22Rv1 (cell line): Measurements from ENCODE around the gene LCN6.

Source experiments
- ZFX ChIP-seq: fragments of 450-650 bp; IDR thresholded peaks from 2 replicates; pipeline ENCODE4 v1.6.1; 2017; ENCODE audit warnings: antibody characterized with exemption, borderline replicate concordance
- TF ChIP-seq, protein P1 (sequence below): fragments of 450-650 bp; IDR thresholded peaks from 2 replicates; pipeline ENCODE4 v1.5.1; 2017; ENCODE audit warnings: mild to moderate bottlenecking

DNA sequence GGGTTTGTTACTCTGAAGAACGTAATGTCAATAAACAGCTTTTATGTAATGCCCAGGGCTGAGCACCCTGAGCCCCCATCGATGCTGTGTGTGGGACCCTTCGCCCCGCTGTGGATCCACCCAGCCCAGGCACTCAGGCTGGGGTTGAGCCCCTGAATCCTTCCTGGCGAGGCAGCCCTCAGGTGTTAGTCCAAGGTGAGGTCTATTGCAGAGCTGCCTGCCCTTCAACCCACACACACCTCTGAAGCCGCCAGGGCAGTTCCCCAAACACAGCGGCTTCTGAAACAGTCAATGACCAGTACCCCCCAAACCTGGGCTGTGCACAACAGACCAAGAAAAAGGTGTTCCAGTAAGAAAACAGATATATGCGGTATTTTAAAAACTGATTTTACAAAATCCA, 24.3 kb downstream of the LCN6 start:
- TF ChIP-seq, protein P1, sequence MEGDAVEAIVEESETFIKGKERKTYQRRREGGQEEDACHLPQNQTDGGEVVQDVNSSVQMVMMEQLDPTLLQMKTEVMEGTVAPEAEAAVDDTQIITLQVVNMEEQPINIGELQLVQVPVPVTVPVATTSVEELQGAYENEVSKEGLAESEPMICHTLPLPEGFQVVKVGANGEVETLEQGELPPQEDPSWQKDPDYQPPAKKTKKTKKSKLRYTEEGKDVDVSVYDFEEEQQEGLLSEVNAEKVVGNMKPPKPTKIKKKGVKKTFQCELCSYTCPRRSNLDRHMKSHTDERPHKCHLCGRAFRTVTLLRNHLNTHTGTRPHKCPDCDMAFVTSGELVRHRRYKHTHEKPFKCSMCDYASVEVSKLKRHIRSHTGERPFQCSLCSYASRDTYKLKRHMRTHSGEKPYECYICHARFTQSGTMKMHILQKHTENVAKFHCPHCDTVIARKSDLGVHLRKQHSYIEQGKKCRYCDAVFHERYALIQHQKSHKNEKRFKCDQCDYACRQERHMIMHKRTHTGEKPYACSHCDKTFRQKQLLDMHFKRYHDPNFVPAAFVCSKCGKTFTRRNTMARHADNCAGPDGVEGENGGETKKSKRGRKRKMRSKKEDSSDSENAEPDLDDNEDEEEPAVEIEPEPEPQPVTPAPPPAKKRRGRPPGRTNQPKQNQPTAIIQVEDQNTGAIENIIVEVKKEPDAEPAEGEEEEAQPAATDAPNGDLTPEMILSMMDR: no peak
- TF ChIP-seq ZFX: no peak
